ENCODE measurements around the gene PROC. TPM values are rescaled to one million over a fixed set of nuclear protein-coding genes. Genes with fewer than 3 reads are reported as not detected.

Gene PROC
- total RNA-seq, 1 donor from 2014 or later = 0.25 TPM

- Mint-ChIP-seq H3K4me3 (no peak overlapping the region), H3K27me3 (ENCODE audit: low read depth) (no peaks in the 10 kb centered on the region), H3K9me3 (peaks cover 16% of the 10 kb centered on the region), H3K36me3 (peaks cover 16% of the 10 kb centered on the region), H3K27ac (no peak overlapping the region), H3K4me1 (no peaks in the 10 kb centered on the region)
- no peak for DNase-seq (ENCODE audit: low spot score in 2 of 2, unreplicated experiment in 2 of 2)
- no peak for TF ChIP-seq CTCF (IDR thresholded peaks at IDR 0.05; ENCODE audit: unreplicated experiment)
Observed at GRCh38 chr2:127475788-127476187, 57.6 kb downstream of the PROC start.

Small RNA genes lying within 50 kb of the gene (microRNA-seq; reads per million reads assigned to microRNA genes)
- gene MIR4783 = 0.88 reads per million

Other genes starting within 250 kb of the PROC start
- 4.0 to 4.5 TPM (median 4.1 TPM) in 3 replicates for gene CYP27C1, start 198.1 kb upstream of the PROC start, total RNA-seq
- gene ERCC3, start 124.3 kb upstream of the PROC start, total RNA-seq = 60.6 to 62.6 TPM (median 62.0 TPM) in 3 replicates
- 47.6 to 48.1 TPM (median 47.9 TPM) in 3 replicates for gene MAP3K2, start 30.5 kb upstream of the PROC start, total RNA-seq
- 47.0 to 47.9 TPM (median 47.6 TPM) in 3 replicates for gene IWS1, start 108.1 kb downstream of the PROC start, total RNA-seq
- gene MYO7B, start 117.3 kb downstream of the PROC start, total RNA-seq = 0.04 to 0.55 TPM (median 0.25 TPM) in 3 replicates
- gene GPR17, start 227.7 kb downstream of the PROC start, total RNA-seq = not detected in 3 replicates

All from mesothelial cell of epicardium (in vitro differentiated cells).